ENCODE measurements around the gene FAM174A. TPM values are rescaled to one million over a fixed set of nuclear protein-coding genes. Genes with fewer than 3 reads are reported as not detected.
A peak's percentile ranks its signal among the peaks of the same experiment; 100 is the strongest.

Gene FAM174A
- total and polyA plus RNA-seq, 4 experiments from 2014 or later, result 5.1 to 7.8 (median 7.2) TPM

DNA sequence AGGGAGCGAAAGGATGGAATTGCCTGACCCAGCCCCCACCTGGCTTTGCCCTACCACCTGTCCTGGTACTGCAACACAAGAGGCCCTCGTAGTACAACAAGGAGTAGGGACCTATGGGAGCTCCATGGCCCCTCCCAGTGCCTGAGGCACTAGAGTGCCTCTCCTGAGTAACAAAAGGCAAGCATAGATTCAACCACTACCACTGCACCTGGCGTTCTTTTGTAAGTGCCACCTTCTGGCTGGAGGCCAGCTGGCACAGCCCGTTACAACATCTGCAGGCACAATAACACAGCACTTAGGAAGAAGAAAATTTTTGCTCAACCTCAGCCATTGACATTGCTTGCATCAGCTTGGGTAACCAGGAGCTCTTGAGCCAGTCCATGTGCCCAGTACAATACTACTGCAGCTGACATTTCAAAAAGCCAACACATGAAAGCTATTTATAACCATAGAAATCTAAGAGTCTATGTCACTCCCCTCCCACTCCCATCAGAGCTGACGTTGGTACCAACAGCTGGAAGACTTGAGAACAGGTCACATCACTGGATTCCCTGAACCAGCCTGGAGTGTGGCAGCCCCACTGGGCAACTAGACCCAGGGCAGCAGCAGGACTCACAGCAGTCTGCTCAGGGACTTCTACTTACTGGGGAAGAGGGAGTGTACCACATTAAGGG is 17.7 kb upstream of the FAM174A start:
- ChIA-PET CTCF (ENCODE audit: partially characterized antibody) (no interaction called here), POLR2A (ENCODE audit: partially characterized antibody) (no interaction called here)
- H3K9me3 Mint-ChIP-seq, result peaks cover 4 to 48% (median 25%) of the 10 kb centered on the region in 8 donors
- Histone ChIP-seq H3K4me1 (ENCODE audit: insufficient read depth, low read length) (no peaks in the 10 kb centered on the region), H3K27me3 (ENCODE audit: insufficient read depth, low read length) (no peaks in the 10 kb centered on the region), H3K36me3 (ENCODE audit: insufficient read depth, low read length) (no peaks in the 10 kb centered on the region), H3K27ac (ENCODE audit: low read depth, low read length) (no peak overlapping the region), H3K9me3 (ENCODE audit: control insufficient read depth in 1 of 2, low read length in 2 of 2) (peaks cover 0 to 10% of the 10 kb centered on the region in 2 donors), H3K4me3 (ENCODE audit: low read length in 2 of 2) (no peak overlapping the region)
- H3K4me1 Mint-ChIP-seq, result peaks cover 0 to 4% (median 0%) of the 10 kb centered on the region in 4 donors
- H3K36me3 Mint-ChIP-seq, result peaks cover 0 to 8% of the 10 kb centered on the region in 2 donors
- intact Hi-C loops (cut with micrococcal nuclease), result no loop called here
- H3K4me3 Mint-ChIP-seq, result no peak overlapping the region
- DNase-seq, result no peak
- peaks cover 0 to 11% of the 10 kb centered on the region in 2 donors for H3K27me3 Mint-ChIP-seq
- no peak overlapping the region for H3K27ac Mint-ChIP-seq

GRCh38 chr5:100518377-100518776 is 16.8 kb upstream of the FAM174A start:
- Mint-ChIP-seq H3K4me3 (no peak overlapping the region), H3K27me3 (peaks cover 0 to 13% of the 10 kb centered on the region in 2 donors), H3K4me1 (peaks cover 0 to 4% (median 0%) of the 10 kb centered on the region in 4 donors), H3K9me3 (peaks cover 7 to 48% (median 25%) of the 10 kb centered on the region in 8 donors), H3K36me3 (peaks cover 0 to 8% of the 10 kb centered on the region in 2 donors), H3K27ac (no peak overlapping the region)
- Histone ChIP-seq H3K36me3 (ENCODE audit: insufficient read depth, low read length) (no peaks in the 10 kb centered on the region), H3K4me3 (ENCODE audit: low read length in 2 of 2) (no peak overlapping the region), H3K27me3 (ENCODE audit: insufficient read depth, low read length) (no peaks in the 10 kb centered on the region), H3K4me1 (ENCODE audit: insufficient read depth, low read length) (no peaks in the 10 kb centered on the region), H3K27ac (ENCODE audit: low read depth, low read length) (no peak overlapping the region), H3K9me3 (ENCODE audit: control insufficient read depth in 1 of 2, low read length in 2 of 2) (peaks cover 0 to 10% of the 10 kb centered on the region in 2 donors)
- ChIA-PET POLR2A (ENCODE audit: partially characterized antibody) (no interaction called here), CTCF (ENCODE audit: partially characterized antibody) (no interaction called here)
- no peak for DNase-seq
- intact Hi-C loops (cut with micrococcal nuclease), result no loop called here

- H3K27ac ChIP-seq (ENCODE audit: low read depth, low read length), result no peak overlapping the region
- H3K9me3 Mint-ChIP-seq, result peaks cover 7 to 48% (median 25%) of the 10 kb centered on the region in 8 donors
- CTCF ChIA-PET (ENCODE audit: partially characterized antibody), result no interaction called here
Measured at GRCh38 chr5:100519075-100519474, 16.1 kb upstream of the FAM174A start.

GRCh38 chr5:100520348-100520747 is 14.8 kb upstream of the FAM174A start:
- Mint-ChIP-seq H3K9me3 (peaks cover 7 to 48% (median 25%) of the 10 kb centered on the region in 8 donors), H3K27ac (no peak overlapping the region), H3K36me3 (peaks cover 0 to 8% of the 10 kb centered on the region in 2 donors), H3K4me1 (peaks cover 0 to 4% (median 0%) of the 10 kb centered on the region in 4 donors), H3K27me3 (peaks cover 8 to 22% of the 10 kb centered on the region in 2 donors), H3K4me3 (no peak overlapping the region)
- intact Hi-C loops (cut with micrococcal nuclease), result no loop called here
- ChIA-PET POLR2A (ENCODE audit: partially characterized antibody) (no interaction called here), CTCF (ENCODE audit: partially characterized antibody) (no interaction called here)
- no peak for DNase-seq
- no peak overlapping the region for H3K4me3 ChIP-seq (ENCODE audit: low read length in 2 of 2)
- H3K9me3 ChIP-seq (ENCODE audit: control insufficient read depth in 1 of 2, low read length in 2 of 2), result peaks cover 0 to 10% of the 10 kb centered on the region in 2 donors
- no peak overlapping the region for H3K27ac ChIP-seq (ENCODE audit: low read depth, low read length)
- H3K4me1 ChIP-seq (ENCODE audit: insufficient read depth, low read length), result no peaks in the 10 kb centered on the region
- H3K36me3 ChIP-seq (ENCODE audit: insufficient read depth, low read length), result no peaks in the 10 kb centered on the region
- H3K27me3 ChIP-seq (ENCODE audit: insufficient read depth, low read length), result no peaks in the 10 kb centered on the region

More at GRCh38 chr5:100519075-100519474, 16.1 kb upstream of the FAM174A start:
- Histone ChIP-seq H3K27me3 (ENCODE audit: insufficient read depth, low read length) (no peaks in the 10 kb centered on the region), H3K4me3 (ENCODE audit: low read length in 2 of 2) (no peak overlapping the region), H3K4me1 (ENCODE audit: insufficient read depth, low read length) (no peaks in the 10 kb centered on the region), H3K36me3 (ENCODE audit: insufficient read depth, low read length) (no peaks in the 10 kb centered on the region), H3K9me3 (ENCODE audit: control insufficient read depth in 1 of 2, low read length in 2 of 2) (peaks cover 0 to 10% of the 10 kb centered on the region in 2 donors)
- intact Hi-C loops (cut with micrococcal nuclease), result no loop called here
- Mint-ChIP-seq H3K4me1 (peaks cover 0 to 4% (median 0%) of the 10 kb centered on the region in 4 donors), H3K27ac (no peak overlapping the region), H3K27me3 (peaks cover 5 to 16% of the 10 kb centered on the region in 2 donors), H3K36me3 (peaks cover 0 to 8% of the 10 kb centered on the region in 2 donors), H3K4me3 (no peak overlapping the region)
- no peak for DNase-seq
- POLR2A ChIA-PET (ENCODE audit: partially characterized antibody), result no interaction called here

DNA sequence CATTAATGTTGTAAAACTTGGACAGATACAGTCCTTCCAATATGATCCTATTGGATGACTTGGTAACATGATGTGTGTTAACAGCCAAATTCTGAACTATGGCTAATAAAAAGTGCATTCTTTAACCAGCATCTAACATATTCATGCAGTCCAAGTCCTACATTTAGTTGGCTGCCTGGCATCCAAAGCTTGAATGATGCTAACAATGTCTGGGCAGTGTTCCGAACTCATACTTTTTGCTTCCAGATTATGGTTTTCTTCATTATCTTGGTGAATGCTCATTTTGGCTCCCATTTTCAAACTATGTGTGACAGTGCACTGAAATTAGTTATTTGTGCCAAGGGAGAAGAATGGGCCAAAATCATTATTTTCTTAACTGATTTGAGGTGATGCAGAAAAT is 2.8 kb downstream of the FAM174A start:
- peaks cover 4 to 11% of the 10 kb centered on the region in 2 donors for H3K36me3 Mint-ChIP-seq
- H3K27me3 ChIP-seq (ENCODE audit: insufficient read depth, low read length), result no peaks in the 10 kb centered on the region
- no peak overlapping the region for H3K27ac ChIP-seq (ENCODE audit: low read depth, low read length)
- H3K36me3 ChIP-seq (ENCODE audit: insufficient read depth, low read length), result no peaks in the 10 kb centered on the region
- H3K4me1 ChIP-seq (ENCODE audit: insufficient read depth, low read length), result peaks cover 24% of the 10 kb centered on the region
- POLR2A ChIA-PET (ENCODE audit: partially characterized antibody), result no interaction called here
- H3K27me3 Mint-ChIP-seq, result no peaks in the 10 kb centered on the region
- H3K9me3 Mint-ChIP-seq, result peaks cover 0 to 2% (median 0%) of the 10 kb centered on the region in 8 donors
- no peak for DNase-seq
- H3K27ac Mint-ChIP-seq, result no peak overlapping the region
- intact Hi-C loops (cut with micrococcal nuclease), result loop anchor here (5.0 to 10.0 kb wide), 5 partner anchors 129 to 1766 kb away; partner anchors contain the start of genes CHD1, RGMB and SLCO4C1
- H3K4me3 ChIP-seq (ENCODE audit: low read length in 2 of 2), result no peak overlapping the region
- H3K9me3 ChIP-seq (ENCODE audit: control insufficient read depth in 1 of 2, low read length in 2 of 2), result no peaks in the 10 kb centered on the region
- no peak overlapping the region for H3K4me3 Mint-ChIP-seq
- H3K4me1 Mint-ChIP-seq, result peaks cover 26 to 35% (median 29%) of the 10 kb centered on the region in 4 donors
- CTCF ChIA-PET (ENCODE audit: partially characterized antibody), result no interaction called here

- no peaks in the 10 kb centered on the region for H3K27me3 ChIP-seq (ENCODE audit: insufficient read depth, low read length)
- H3K4me1 ChIP-seq (ENCODE audit: insufficient read depth, low read length), result peaks cover 24% of the 10 kb centered on the region
- DNase-seq, result no peak
- H3K36me3 ChIP-seq (ENCODE audit: insufficient read depth, low read length), result no peaks in the 10 kb centered on the region
- ChIA-PET POLR2A (ENCODE audit: partially characterized antibody) (no interaction called here), CTCF (ENCODE audit: partially characterized antibody) (no interaction called here)
- no peak overlapping the region for H3K27ac ChIP-seq (ENCODE audit: low read depth, low read length)
- no peaks in the 10 kb centered on the region for H3K27me3 Mint-ChIP-seq
- H3K4me1 Mint-ChIP-seq, result peaks cover 25 to 34% (median 30%) of the 10 kb centered on the region in 4 donors
- H3K36me3 Mint-ChIP-seq, result peaks cover 10 to 11% of the 10 kb centered on the region in 2 donors
- H3K27ac Mint-ChIP-seq, result peak overlapping the region in 1 of 7 donors; percentile 21
- no peak overlapping the region for H3K4me3 Mint-ChIP-seq
- no peaks in the 10 kb centered on the region for H3K9me3 ChIP-seq (ENCODE audit: control insufficient read depth in 1 of 2, low read length in 2 of 2)
- peaks cover 0 to 2% (median 0%) of the 10 kb centered on the region in 8 donors for H3K9me3 Mint-ChIP-seq
- no peak overlapping the region for H3K4me3 ChIP-seq (ENCODE audit: low read length in 2 of 2)
- intact Hi-C loops (cut with micrococcal nuclease), result loop anchor here (5.0 to 10.0 kb wide), 5 partner anchors 128 to 1767 kb away; partner anchors contain the start of genes CHD1, RGMB and SLCO4C1
Measured at GRCh38 chr5:100539519-100539918, 4.3 kb downstream of the FAM174A start.

- H3K27me3 Mint-ChIP-seq, result no peaks in the 10 kb centered on the region
- Histone ChIP-seq H3K36me3 (ENCODE audit: insufficient read depth, low read length) (no peaks in the 10 kb centered on the region), H3K9me3 (ENCODE audit: control insufficient read depth in 1 of 2, low read length in 2 of 2) (no peaks in the 10 kb centered on the region), H3K4me1 (ENCODE audit: insufficient read depth, low read length) (peaks cover 6% of the 10 kb centered on the region), H3K4me3 (ENCODE audit: low read length in 2 of 2) (no peak overlapping the region), H3K27ac (ENCODE audit: low read depth, low read length) (no peak overlapping the region), H3K27me3 (ENCODE audit: insufficient read depth, low read length) (no peaks in the 10 kb centered on the region)
- H3K36me3 Mint-ChIP-seq, result peaks cover 0 to 10% of the 10 kb centered on the region in 2 donors
- DNase-seq, result no peak
- H3K27ac Mint-ChIP-seq, result no peak overlapping the region
- ChIA-PET POLR2A (ENCODE audit: partially characterized antibody) (no interaction called here), CTCF (ENCODE audit: partially characterized antibody) (interaction anchor here (1.2 kb wide), 1 partner anchor 9 kb away, joined by 3 read pairs; no protein-coding TSS in a partner anchor)
- H3K4me1 Mint-ChIP-seq, result peaks cover 11 to 15% (median 11%) of the 10 kb centered on the region in 4 donors
- intact Hi-C loops (cut with micrococcal nuclease), result no loop called here
- H3K9me3 Mint-ChIP-seq, result no peaks in the 10 kb centered on the region
- no peak overlapping the region for H3K4me3 Mint-ChIP-seq
Measured at GRCh38 chr5:100542086-100542485, 6.9 kb downstream of the FAM174A start.
